Breast epithelium (tissue), 4 donors: ENCODE results near the gene ORM2. TPM values are rescaled to one million over a fixed set of nuclear protein-coding genes. Genes with fewer than 3 reads are reported as not detected.
A peak's percentile ranks its signal among the peaks of the same experiment; 100 is the strongest.

Source experiments
- DNase-seq, 2 donors: peaks; one replicate each; pipeline ENCODE4 v3.0.0-alpha.2; 2019; ENCODE audit warnings: low spot score in 2 of 2
- H3K27ac ChIP-seq, 2 donors: fragments of 200-600 bp; sonication (generic) in 1 of 2; one replicate each; pipeline ENCODE4 v1.5.1; 2016 to 2019; ENCODE audit warnings: mild to moderate bottlenecking in 1 of 2
- H3K27me3 ChIP-seq, 2 donors: fragments of 200-600 bp; sonication (generic) in 1 of 2; one replicate each; pipeline versions ENCODE4 v1.5.1 to v1.6.0; 2017 to 2019; ENCODE audit warnings: control low read depth in 1 of 2, mild to moderate bottlenecking in 1 of 2
- H3K36me3 ChIP-seq: fragments of 200-600 bp; one replicate; pipeline ENCODE4 v1.5.1; 2019
- H3K4me1 ChIP-seq, 2 donors: fragments of 200-600 bp; sonication (generic); one replicate each; pipeline ENCODE4 v1.5.1; 2016 to 2019; ENCODE audit warnings: control low read depth in 1 of 2
- H3K4me3 ChIP-seq, 3 donors: fragments of 200-600 bp; sonication (generic); 1 replicate in 2 of 3; 2 replicates in 1 of 3; pipeline ENCODE4 v1.5.1; 2016 to 2019; ENCODE audit warnings: mild to moderate bottlenecking in 3 of 3, moderate library complexity in 2 of 3
- H3K9me3 ChIP-seq, 2 donors: fragments of 200-600 bp; sonication (generic) in 1 of 2; one replicate each; pipeline ENCODE4 v1.5.1; 2016 to 2019; ENCODE audit warnings: control low read depth in 1 of 2
- CTCF ChIP-seq, 3 donors: fragments of 450-650 bp; IDR thresholded peaks; one replicate each; pipeline ENCODE4 v1.5.1; 2016 to 2017; ENCODE audit warnings: antibody characterized with exemption in 3 of 3, mild to moderate bottlenecking in 3 of 3, moderate library complexity in 3 of 3
- POLR2A ChIP-seq: fragments of 450-650 bp; IDR thresholded peaks from one replicate; pipeline ENCODE4 v1.6.1; 2016; ENCODE audit warnings: antibody characterized with exemption, mild to moderate bottlenecking, moderate library complexity
- POLR2AphosphoS5 ChIP-seq, 3 donors: sonication (generic); formaldehyde crosslinking; IDR thresholded peaks; one replicate each; pipeline ENCODE4 v1.6.1; 2017; ENCODE audit warnings: antibody characterized with exemption in 3 of 3
- intact Hi-C: fragments of 100-400 bp; cut with DNase I; formaldehyde crosslinking; loops from one replicate; pipeline ENCODE4 v1.15.1; 2023; ENCODE audit warnings: low total_unique reads
- total RNA-seq, 3 donors: library from RNA; depleted of rRNA; stranded (reverse); fragments of >200 nt; gene quantifications; one replicate each; pipeline ENCODE4 v1.1.0, GENCODE V29; 2016

ORM2 gene
- total RNA-seq, 3 donors from 2014 or later: 1.6 to 2.9 TPM; not detected in 1

GRCh38 chr9:114370251-114370967, 40.7 kb downstream of the ORM2 start:
- H3K4me1 ChIP-seq: peaks cover 0 to 12% of the 10 kb centered on the region in 2 donors
- intact Hi-C loops: no loop called here

GRCh38 chr9:114370968-114371320, 41.3 kb downstream of the ORM2 start:
- Histone ChIP-seq H3K4me3 (no peak overlapping the region), H3K27me3 (no peaks in the 10 kb centered on the region), H3K4me1 (peaks cover 0 to 12% of the 10 kb centered on the region in 2 donors), H3K27ac (peak overlapping the region in 1 of 2 donors; percentile 90), H3K9me3 (no peaks in the 10 kb centered on the region), H3K36me3 (no peaks in the 10 kb centered on the region)
- no peak for DNase-seq
- no peak for TF ChIP-seq POLR2A
- no peak for TF ChIP-seq POLR2AphosphoS5 (IDR thresholded peaks at IDR 0.05)
- no peak for TF ChIP-seq CTCF (IDR thresholded peaks at IDR 0.05)
- intact Hi-C loops: no loop called here

More at GRCh38 chr9:114370251-114370967, 40.7 kb downstream of the ORM2 start:
- TF ChIP-seq POLR2AphosphoS5 (IDR thresholded peaks at IDR 0.05) (no peak), CTCF (IDR thresholded peaks at IDR 0.05) (no peak), POLR2A (no peak)
- Histone ChIP-seq H3K36me3 (no peaks in the 10 kb centered on the region), H3K4me3 (no peak overlapping the region), H3K9me3 (no peaks in the 10 kb centered on the region), H3K27ac (peak overlapping the region in 1 of 2 donors; percentile 90), H3K27me3 (no peaks in the 10 kb centered on the region)
- no peak for DNase-seq

- Histone ChIP-seq H3K36me3 (no peaks in the 10 kb centered on the region), H3K4me3 (no peak overlapping the region), H3K4me1 (peaks cover 0 to 12% of the 10 kb centered on the region in 2 donors), H3K9me3 (no peaks in the 10 kb centered on the region), H3K27me3 (no peaks in the 10 kb centered on the region), H3K27ac (peak overlapping the region; percentile 79 to 90)
- TF ChIP-seq POLR2A: no peak
- intact Hi-C loops: no loop called here
- DNase-seq: no peak
These were observed 41.8 kb downstream of the ORM2 start for GRCh38 chr9:114371343-114371944.

GRCh38 chr9:114371973-114372917, 42.6 kb downstream of the ORM2 start:
- peaks cover 0 to 12% of the 10 kb centered on the region in 2 donors for H3K4me1 ChIP-seq
- H3K4me3 ChIP-seq: no peak overlapping the region
- H3K27ac ChIP-seq: peak overlapping the region; percentile 79 to 90
- H3K9me3 ChIP-seq: no peaks in the 10 kb centered on the region
- intact Hi-C loops: no loop called here
- H3K27me3 ChIP-seq: no peaks in the 10 kb centered on the region
- no peak for DNase-seq
- H3K36me3 ChIP-seq: no peaks in the 10 kb centered on the region
- TF ChIP-seq CTCF (IDR thresholded peaks at IDR 0.05) (no peak), POLR2AphosphoS5 (IDR thresholded peaks at IDR 0.05) (no peak), POLR2A (no peak)

GRCh38 chr9:114372921-114373448, 43.3 kb downstream of the ORM2 start:
- Histone ChIP-seq H3K36me3 (no peaks in the 10 kb centered on the region), H3K9me3 (no peaks in the 10 kb centered on the region), H3K4me3 (no peak overlapping the region), H3K27ac (peak overlapping the region; percentile 79 to 90), H3K4me1 (peaks cover 0 to 12% of the 10 kb centered on the region in 2 donors), H3K27me3 (no peaks in the 10 kb centered on the region)
- DNase-seq: peak in 1 of 2 donors; percentile 64
- no peak for TF ChIP-seq POLR2A
- no peak for TF ChIP-seq POLR2AphosphoS5 (IDR thresholded peaks at IDR 0.05)
- TF ChIP-seq CTCF (IDR thresholded peaks at IDR 0.05): no peak
- intact Hi-C loops: no loop called here
